Measurements from ENCODE around the gene ANO6. TPM values are rescaled to one million over a fixed set of nuclear protein-coding genes. Genes with fewer than 3 reads are reported as not detected.
"Not testable (repeated sequence)": the region's sequence is repeated elsewhere in the genome, so short reads cannot be mapped to it uniquely, and the experiment has no call there.

Gene ANO6
- polyA plus RNA-seq, 4 donors: 19.9 to 63.3 (median 29.8) TPM

- not testable (repeated sequence) for FAIRE-seq; DNase-seq; H3K27ac ChIP-seq (ENCODE audit: low read depth in 1 of 3, low read length in 2 of 3); H3K9me3 ChIP-seq (ENCODE audit: control insufficient read depth in 2 of 2, insufficient read depth in 1 of 2, low read depth in 1 of 2, low read length in 1 of 2); H3K36me3 ChIP-seq (ENCODE audit: control insufficient read depth in 3 of 3, insufficient read depth in 2 of 3, low read depth in 1 of 3, low read length in 3 of 3); H3K27me3 ChIP-seq (ENCODE audit: control insufficient read depth in 3 of 3, insufficient read depth in 3 of 3, low read length in 3 of 3); H3K4me3 ChIP-seq (ENCODE audit: low read depth in 1 of 3, low read length in 3 of 3)
- H3K4me1 ChIP-seq (ENCODE audit: control insufficient read depth in 3 of 3, insufficient read depth in 2 of 3, low read depth in 1 of 3, low read length in 2 of 3): peaks cover 7 to 28% (median 9%) of the 10 kb centered on the region in 3 donors
- WGBS, 3 donors: 63 to 87% (median 83%) methylated on average over 2 of the region's 2 CpGs
Measured at GRCh38 chr12:45236383-45236782, 20.5 kb downstream of the ANO6 start.

- FAIRE-seq (no peak), DNase-seq (no peak)
Measured at GRCh38 chr12:45242180-45242579, 26.3 kb downstream of the ANO6 start.

GRCh38 chr12:45243963-45244362 is 28.1 kb downstream of the ANO6 start:
- Histone ChIP-seq H3K4me1 (ENCODE audit: control insufficient read depth in 3 of 3, insufficient read depth in 2 of 3, low read depth in 1 of 3, low read length in 2 of 3) (peaks cover 0 to 2% (median 0%) of the 10 kb centered on the region in 3 donors), H3K27me3 (ENCODE audit: control insufficient read depth in 3 of 3, insufficient read depth in 3 of 3, low read length in 3 of 3) (no peaks in the 10 kb centered on the region), H3K36me3 (ENCODE audit: control insufficient read depth in 3 of 3, insufficient read depth in 2 of 3, low read depth in 1 of 3, low read length in 3 of 3) (peaks cover 0 to 8% (median 0%) of the 10 kb centered on the region in 3 donors), H3K27ac (ENCODE audit: low read depth in 1 of 3, low read length in 2 of 3) (no peak overlapping the region), H3K9me3 (ENCODE audit: control insufficient read depth in 2 of 2, insufficient read depth in 1 of 2, low read depth in 1 of 2, low read length in 1 of 2) (peaks cover 0 to 7% of the 10 kb centered on the region in 2 donors), H3K4me3 (ENCODE audit: low read depth in 1 of 3, low read length in 3 of 3) (no peak overlapping the region)
- DNase-seq: no peak
- FAIRE-seq: no peak
- 77 to 90% (median 83%) methylated on average over 4 of the region's 4 CpGs for WGBS, 3 donors

More at GRCh38 chr12:45242180-45242579, 26.3 kb downstream of the ANO6 start:
- Histone ChIP-seq H3K4me1 (ENCODE audit: control insufficient read depth in 3 of 3, insufficient read depth in 2 of 3, low read depth in 1 of 3, low read length in 2 of 3) (peaks cover 0 to 2% (median 0%) of the 10 kb centered on the region in 3 donors), H3K27ac (ENCODE audit: low read depth in 1 of 3, low read length in 2 of 3) (no peak overlapping the region), H3K4me3 (ENCODE audit: low read depth in 1 of 3, low read length in 3 of 3) (no peak overlapping the region), H3K9me3 (ENCODE audit: control insufficient read depth in 2 of 2, insufficient read depth in 1 of 2, low read depth in 1 of 2, low read length in 1 of 2) (peaks cover 0 to 7% of the 10 kb centered on the region in 2 donors), H3K27me3 (ENCODE audit: control insufficient read depth in 3 of 3, insufficient read depth in 3 of 3, low read length in 3 of 3) (no peaks in the 10 kb centered on the region), H3K36me3 (ENCODE audit: control insufficient read depth in 3 of 3, insufficient read depth in 2 of 3, low read depth in 1 of 3, low read length in 3 of 3) (peaks cover 0 to 8% (median 0%) of the 10 kb centered on the region in 3 donors)
- 88 to 95% (median 95%) methylated on average over 11 of the region's 11 CpGs for WGBS, 3 donors

- H3K27ac ChIP-seq (ENCODE audit: low read depth in 1 of 3, low read length in 2 of 3): no peak overlapping the region
- peaks cover 0 to 8% (median 0%) of the 10 kb centered on the region in 3 donors for H3K36me3 ChIP-seq (ENCODE audit: control insufficient read depth in 3 of 3, insufficient read depth in 2 of 3, low read depth in 1 of 3, low read length in 3 of 3)
- no peak for DNase-seq
- no peak overlapping the region for H3K4me3 ChIP-seq (ENCODE audit: low read depth in 1 of 3, low read length in 3 of 3)
- 73 to 85% (median 80%) methylated on average over 9 of the region's 9 CpGs for WGBS, 3 donors
- peaks cover 0 to 2% (median 0%) of the 10 kb centered on the region in 3 donors for H3K4me1 ChIP-seq (ENCODE audit: control insufficient read depth in 3 of 3, insufficient read depth in 2 of 3, low read depth in 1 of 3, low read length in 2 of 3)
- FAIRE-seq: no peak
- H3K9me3 ChIP-seq (ENCODE audit: control insufficient read depth in 2 of 2, insufficient read depth in 1 of 2, low read depth in 1 of 2, low read length in 1 of 2): peaks cover 0 to 7% of the 10 kb centered on the region in 2 donors
- no peaks in the 10 kb centered on the region for H3K27me3 ChIP-seq (ENCODE audit: control insufficient read depth in 3 of 3, insufficient read depth in 3 of 3, low read length in 3 of 3)
Measured at GRCh38 chr12:45244561-45245343, 28.9 kb downstream of the ANO6 start.

- FAIRE-seq (no peak), DNase-seq (no peak)
- Histone ChIP-seq H3K27me3 (ENCODE audit: control insufficient read depth in 3 of 3, insufficient read depth in 3 of 3, low read length in 3 of 3) (no peaks in the 10 kb centered on the region), H3K4me3 (ENCODE audit: low read depth in 1 of 3, low read length in 3 of 3) (no peak overlapping the region), H3K9me3 (ENCODE audit: control insufficient read depth in 2 of 2, insufficient read depth in 1 of 2, low read depth in 1 of 2, low read length in 1 of 2) (peaks cover 0 to 7% of the 10 kb centered on the region in 2 donors), H3K36me3 (ENCODE audit: control insufficient read depth in 3 of 3, insufficient read depth in 2 of 3, low read depth in 1 of 3, low read length in 3 of 3) (peaks cover 0 to 11% (median 0%) of the 10 kb centered on the region in 3 donors), H3K27ac (ENCODE audit: low read depth in 1 of 3, low read length in 2 of 3) (no peak overlapping the region), H3K4me1 (ENCODE audit: control insufficient read depth in 3 of 3, insufficient read depth in 2 of 3, low read depth in 1 of 3, low read length in 2 of 3) (peaks cover 0 to 2% (median 0%) of the 10 kb centered on the region in 3 donors)
- 73 to 86% (median 83%) methylated on average over 3 of the region's 3 CpGs for WGBS, 3 donors
Measured at GRCh38 chr12:45246236-45246635, 30.3 kb downstream of the ANO6 start.

- Histone ChIP-seq H3K4me3 (ENCODE audit: low read depth in 1 of 3, low read length in 3 of 3) (no peak overlapping the region), H3K36me3 (ENCODE audit: control insufficient read depth in 3 of 3, insufficient read depth in 2 of 3, low read depth in 1 of 3, low read length in 3 of 3) (peaks cover 0 to 6% (median 0%) of the 10 kb centered on the region in 3 donors), H3K27ac (ENCODE audit: low read depth in 1 of 3, low read length in 2 of 3) (no peak overlapping the region), H3K4me1 (ENCODE audit: control insufficient read depth in 3 of 3, insufficient read depth in 2 of 3, low read depth in 1 of 3, low read length in 2 of 3) (peaks cover 0 to 2% (median 0%) of the 10 kb centered on the region in 3 donors), H3K27me3 (ENCODE audit: control insufficient read depth in 3 of 3, insufficient read depth in 3 of 3, low read length in 3 of 3) (no peaks in the 10 kb centered on the region), H3K9me3 (ENCODE audit: control insufficient read depth in 2 of 2, insufficient read depth in 1 of 2, low read depth in 1 of 2, low read length in 1 of 2) (no peaks in the 10 kb centered on the region)
- DNase-seq (no peak), FAIRE-seq (no peak)
Measured at GRCh38 chr12:45247589-45247988, 31.7 kb downstream of the ANO6 start.

GRCh38 chr12:45248095-45248494 is 32.2 kb downstream of the ANO6 start:
- no peak overlapping the region for H3K27ac ChIP-seq (ENCODE audit: low read depth in 1 of 3, low read length in 2 of 3)
- peaks cover 0 to 6% (median 0%) of the 10 kb centered on the region in 3 donors for H3K36me3 ChIP-seq (ENCODE audit: control insufficient read depth in 3 of 3, insufficient read depth in 2 of 3, low read depth in 1 of 3, low read length in 3 of 3)
- no peaks in the 10 kb centered on the region for H3K27me3 ChIP-seq (ENCODE audit: control insufficient read depth in 3 of 3, insufficient read depth in 3 of 3, low read length in 3 of 3)
- H3K4me3 ChIP-seq (ENCODE audit: low read depth in 1 of 3, low read length in 3 of 3): no peak overlapping the region
- H3K9me3 ChIP-seq (ENCODE audit: control insufficient read depth in 2 of 2, insufficient read depth in 1 of 2, low read depth in 1 of 2, low read length in 1 of 2): no peaks in the 10 kb centered on the region
- DNase-seq: no peak
- H3K4me1 ChIP-seq (ENCODE audit: control insufficient read depth in 3 of 3, insufficient read depth in 2 of 3, low read depth in 1 of 3, low read length in 2 of 3): peaks cover 0 to 2% (median 0%) of the 10 kb centered on the region in 3 donors
- FAIRE-seq: no peak
- 97 to 100% (median 100%) methylated on average over 1 of the region's 1 CpG for WGBS, 3 donors

- peaks cover 0 to 10% (median 7%) of the 10 kb centered on the region in 3 donors for H3K4me1 ChIP-seq (ENCODE audit: control insufficient read depth in 3 of 3, insufficient read depth in 2 of 3, low read depth in 1 of 3, low read length in 2 of 3)
- no peak overlapping the region for H3K27ac ChIP-seq (ENCODE audit: low read depth in 1 of 3, low read length in 2 of 3)
- H3K36me3 ChIP-seq (ENCODE audit: control insufficient read depth in 3 of 3, insufficient read depth in 2 of 3, low read depth in 1 of 3, low read length in 3 of 3): peaks cover 0 to 8% (median 0%) of the 10 kb centered on the region in 3 donors
- FAIRE-seq (no peak), DNase-seq (no peak)
- WGBS, 3 donors: 74 to 95% (median 94%) methylated on average over 1 of the region's 1 CpG
- no peaks in the 10 kb centered on the region for H3K27me3 ChIP-seq (ENCODE audit: control insufficient read depth in 3 of 3, insufficient read depth in 3 of 3, low read length in 3 of 3)
- no peak overlapping the region for H3K4me3 ChIP-seq (ENCODE audit: low read depth in 1 of 3, low read length in 3 of 3)
- no peaks in the 10 kb centered on the region for H3K9me3 ChIP-seq (ENCODE audit: control insufficient read depth in 2 of 2, insufficient read depth in 1 of 2, low read depth in 1 of 2, low read length in 1 of 2)
Measured at GRCh38 chr12:45254254-45254653, 38.4 kb downstream of the ANO6 start.
